Left cardiac atrium (tissue), 4 donors: ENCODE data around the gene G6PC3. TPM values are rescaled to one million over a fixed set of nuclear protein-coding genes. Genes with fewer than 3 reads are reported as not detected.
A peak's percentile ranks its signal among the peaks of the same experiment; 100 is the strongest.

Experiments
- ATAC-seq, 2 donors: fragments of 200-7000 bp; cut with Tn5 transposase; one replicate each; pipeline ENCODE4 v1.9.1; 2020; ENCODE audit warnings: mild to moderate bottlenecking in 2 of 2, moderate library complexity in 2 of 2
- DNase-seq: peaks from one replicate; pipeline ENCODE4 v3.0.0-alpha.2; 2020
- intact Hi-C, 2 donors: fragments of 100-400 bp; cut with DNase I; formaldehyde crosslinking; loops; one replicate each; pipeline versions ENCODE4 v1.14.1 to v1.15.1; 2022 to 2023
- total RNA-seq, 2 donors: library from RNA; stranded (reverse); fragmentation: NEBNext Ultra II Directional; extraction: Animal tissue kit (Norgen Biotek cat#: 25700); gene quantifications; one replicate each; pipeline ENCODE4 v1.2.1, GENCODE V29; 2021
- donor health status: DM: no; HTN: yes; CAD: no.
- donor health status: DM: no; HTN: yes; CAD: no; lungs with severe emphysema.
- donor health status: DM: yes; HTN: yes; CAD: no.
- donor health status: Dilated cardiomyopathy.

G6PC3 gene
- total RNA-seq, 2 donors from 2014 or later: 32.9 to 44.4 TPM

DNA sequence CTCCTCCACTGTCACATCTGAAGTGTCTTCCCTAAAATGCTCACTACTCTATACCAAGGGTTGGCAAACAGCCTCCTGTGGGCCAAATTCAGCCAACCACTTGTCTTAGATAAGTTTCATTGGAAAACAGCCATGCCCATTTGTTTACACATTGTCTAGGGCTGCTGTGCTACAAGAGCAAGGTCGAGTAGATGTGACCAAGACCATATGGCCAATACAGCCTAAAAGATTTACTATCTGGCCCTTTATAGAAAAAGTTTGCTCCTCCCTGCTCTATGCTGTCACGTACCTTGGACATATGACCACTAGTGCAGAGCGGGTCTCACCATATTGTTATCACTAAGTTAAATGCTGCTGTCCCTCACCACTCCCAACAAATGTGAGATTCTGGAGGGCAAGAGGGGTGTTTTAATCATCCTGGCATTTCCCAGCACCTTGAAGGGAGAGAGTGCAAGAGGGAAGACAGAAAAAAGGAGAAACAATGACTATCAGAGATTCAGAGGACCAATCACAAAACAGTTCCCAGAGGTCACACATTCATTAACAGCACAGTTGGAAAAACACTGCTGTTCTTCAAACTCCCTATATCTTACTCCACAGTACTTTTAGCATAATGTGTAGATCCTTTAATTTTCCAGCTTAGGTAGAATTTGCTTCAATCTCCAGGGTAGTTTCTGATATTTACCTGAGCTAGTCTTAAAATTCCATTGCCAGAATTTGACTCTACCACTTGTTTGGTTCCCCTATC, 17.2 kb upstream of the G6PC3 start:
- intact Hi-C loops: no loop called here
- no peak for DNase-seq
- peak; percentile 64 to 70 for ATAC-seq

- intact Hi-C loops: no loop called here
- ATAC-seq: no peak
- no peak for DNase-seq
Measured at GRCh38 chr17:44059101-44059892, 11.2 kb upstream of the G6PC3 start.

GRCh38 chr17:44061446-44061845, 9.1 kb upstream of the G6PC3 start:
- ATAC-seq (no peak), DNase-seq (no peak)
- intact Hi-C loops: loop anchor here in 1 of 2 donors (5.0 kb wide), 1 partner anchor 61 kb away; the partner anchor contains the start of gene HDAC5

- intact Hi-C loops: loop anchor here in 1 of 2 donors (5.0 kb wide), 1 partner anchor 59 kb away; the partner anchor contains the start of gene HDAC5
- DNase-seq (no peak), ATAC-seq (no peak)
Measured at GRCh38 chr17:44062871-44063270, 7.7 kb upstream of the G6PC3 start.

DNA sequence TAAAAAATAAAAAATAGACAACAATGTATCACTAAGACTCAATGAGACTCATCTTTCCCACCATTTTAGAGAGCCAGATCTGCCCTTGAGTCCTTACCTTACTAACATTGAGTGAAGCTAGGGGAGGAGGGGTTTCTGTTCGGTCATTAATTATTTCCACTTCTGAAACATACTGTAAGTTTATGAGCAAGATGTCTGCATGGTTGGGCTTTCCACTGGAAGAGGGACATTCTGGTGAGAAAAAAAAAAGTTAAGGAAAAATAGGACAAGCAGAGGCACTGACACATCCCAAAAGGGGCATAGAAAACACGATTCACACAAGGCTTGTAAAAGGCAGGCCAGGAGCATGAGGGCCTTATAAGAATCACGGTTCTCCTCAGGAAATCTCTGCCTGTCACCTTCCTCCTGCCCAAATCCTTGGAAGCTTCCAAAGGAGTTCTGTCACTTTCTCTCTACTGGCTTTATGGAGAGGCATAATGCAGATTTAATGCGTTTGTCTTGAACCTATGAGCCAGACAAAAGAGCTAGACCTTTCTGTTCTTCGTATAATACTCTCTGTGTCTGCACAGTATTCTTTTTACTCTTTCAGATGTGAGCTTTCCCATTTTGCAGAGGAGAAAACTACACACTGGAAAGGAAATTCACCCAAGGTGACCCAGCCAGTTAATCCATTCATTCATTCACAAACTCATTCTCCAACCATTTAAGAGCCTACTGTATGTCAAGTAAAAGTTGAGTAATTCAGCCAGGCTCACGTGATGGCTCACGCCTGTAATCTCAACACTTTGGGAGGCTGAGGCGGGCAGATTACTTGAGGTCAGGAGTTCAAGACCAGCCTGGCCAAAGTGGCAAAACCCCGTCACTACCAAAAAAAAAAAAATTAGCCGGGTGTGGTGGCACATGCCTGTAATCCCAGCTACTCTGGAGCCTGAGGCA, 6.6 kb upstream of the G6PC3 start:
- intact Hi-C loops: loop anchor here in 1 of 2 donors (5.0 kb wide), 1 partner anchor 58 kb away; the partner anchor contains the start of gene HDAC5
- DNase-seq (no peak), ATAC-seq (no peak)

DNA sequence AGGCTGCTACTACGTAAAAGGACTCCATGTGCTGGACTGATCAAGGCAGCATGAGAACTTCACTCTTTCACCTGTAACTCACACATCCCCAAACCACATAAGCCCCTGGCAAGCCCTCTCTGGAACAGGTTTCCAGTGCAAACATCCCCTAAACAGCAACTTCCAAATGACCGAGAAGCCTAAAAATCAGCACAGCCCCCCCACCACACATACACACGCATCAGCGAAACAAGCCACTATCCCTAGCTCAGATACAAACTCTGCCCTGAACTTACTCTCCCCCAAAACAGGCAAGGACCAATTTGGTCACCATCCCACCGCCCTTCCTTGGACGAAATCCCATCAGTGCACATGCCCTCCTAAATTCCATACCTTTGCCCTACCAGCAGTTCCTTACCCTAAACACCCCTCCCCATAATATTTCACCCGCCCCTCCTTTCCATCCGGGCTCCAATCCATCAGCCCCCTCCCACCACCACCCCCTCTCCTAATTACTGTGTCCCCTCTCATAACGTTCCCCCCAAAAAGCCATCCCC, 4.8 kb upstream of the G6PC3 start:
- DNase-seq: no peak
- ATAC-seq: no peak
- intact Hi-C loops: no loop called here

DNA sequence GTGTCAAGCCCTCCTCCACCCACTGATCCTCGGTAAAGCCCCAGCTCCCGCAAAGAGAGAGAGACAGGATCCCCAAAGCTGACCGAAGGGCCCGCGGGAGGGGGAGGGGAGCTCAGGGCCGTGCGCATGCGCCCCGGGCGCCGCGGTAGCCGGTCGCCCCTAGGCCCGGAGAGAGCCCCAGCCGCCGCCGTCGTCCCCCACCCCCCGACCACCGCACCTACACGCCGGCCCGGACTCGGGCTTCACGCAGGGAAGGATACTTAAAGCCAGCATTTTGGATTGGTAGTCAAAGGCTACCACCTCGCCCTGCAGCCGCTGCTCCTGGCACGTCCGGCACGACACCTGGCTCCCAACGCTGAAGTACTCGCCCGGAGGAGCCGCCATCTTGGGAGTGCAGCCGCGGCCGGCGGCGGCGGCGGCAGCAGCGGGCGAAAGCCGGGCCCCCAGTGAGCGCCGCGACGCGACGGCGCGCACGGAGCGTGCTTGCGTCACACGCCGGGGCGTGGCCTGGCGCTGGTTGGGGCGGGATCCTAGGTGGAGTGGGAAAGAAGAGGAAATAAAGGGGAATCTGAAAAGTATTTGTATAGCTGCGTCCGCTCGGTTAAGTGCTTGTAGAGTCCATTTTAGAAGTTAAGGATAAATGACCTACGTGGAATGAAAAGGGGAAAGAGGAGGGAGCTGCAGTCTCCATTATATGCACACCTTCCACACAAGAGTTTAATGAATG, 4.2 kb upstream of the G6PC3 start, which contains the start of gene LSM12:
Gene LSM12, minus strand, starts transcription at position 468 of the 727 bp plus-strand sequence. Its CDS starts 84 bp downstream, at position 384.
- ATAC-seq: peak; percentile 83 to 84
- intact Hi-C loops: no loop called here
- peak; percentile 89 for DNase-seq

- intact Hi-C loops: no loop called here
- no peak for DNase-seq
- no peak for ATAC-seq
Measured at GRCh38 chr17:44067545-44067940, 3.0 kb upstream of the G6PC3 start.

- intact Hi-C loops: loop anchor here in 1 of 2 donors (5.0 kb wide), 1 partner anchor 42 kb away; no protein-coding TSS in a partner anchor
- ATAC-seq (peak in 1 of 2 donors; percentile 1), DNase-seq (no peak)
Measured at GRCh38 chr17:44069974-44070454, 521 bp upstream of the G6PC3 start.

GRCh38 chr17:44071198-44071520, 624 bp downstream of the G6PC3 start:
- intact Hi-C loops: loop anchor here in 1 of 2 donors (5.0 kb wide), 1 partner anchor 41 kb away; no protein-coding TSS in a partner anchor
- ATAC-seq: no peak
- DNase-seq: no peak

DNA sequence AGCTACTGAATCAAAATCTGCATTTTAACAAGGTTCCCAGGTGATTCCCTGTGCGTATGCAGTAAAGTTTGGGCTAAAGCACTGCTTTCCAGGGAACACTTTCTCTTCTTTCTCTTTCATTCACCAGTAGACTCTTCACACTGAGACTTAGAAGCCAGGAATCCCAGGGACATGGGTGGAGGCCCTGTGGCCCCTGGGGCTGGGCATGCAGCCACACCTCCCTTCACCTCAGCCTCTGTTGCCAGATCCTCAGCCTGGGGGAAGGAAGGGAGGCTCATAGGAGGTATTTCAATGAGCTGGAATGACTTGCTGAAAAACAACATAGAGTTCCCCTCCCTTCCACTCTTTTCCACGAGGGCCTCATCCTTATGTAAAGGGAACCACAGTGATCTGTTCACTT, 1.2 kb downstream of the G6PC3 start:
- ATAC-seq: no peak
- intact Hi-C loops: loop anchor here in 1 of 2 donors (5.0 kb wide), 1 partner anchor 41 kb away; no protein-coding TSS in a partner anchor
- no peak for DNase-seq

DNA sequence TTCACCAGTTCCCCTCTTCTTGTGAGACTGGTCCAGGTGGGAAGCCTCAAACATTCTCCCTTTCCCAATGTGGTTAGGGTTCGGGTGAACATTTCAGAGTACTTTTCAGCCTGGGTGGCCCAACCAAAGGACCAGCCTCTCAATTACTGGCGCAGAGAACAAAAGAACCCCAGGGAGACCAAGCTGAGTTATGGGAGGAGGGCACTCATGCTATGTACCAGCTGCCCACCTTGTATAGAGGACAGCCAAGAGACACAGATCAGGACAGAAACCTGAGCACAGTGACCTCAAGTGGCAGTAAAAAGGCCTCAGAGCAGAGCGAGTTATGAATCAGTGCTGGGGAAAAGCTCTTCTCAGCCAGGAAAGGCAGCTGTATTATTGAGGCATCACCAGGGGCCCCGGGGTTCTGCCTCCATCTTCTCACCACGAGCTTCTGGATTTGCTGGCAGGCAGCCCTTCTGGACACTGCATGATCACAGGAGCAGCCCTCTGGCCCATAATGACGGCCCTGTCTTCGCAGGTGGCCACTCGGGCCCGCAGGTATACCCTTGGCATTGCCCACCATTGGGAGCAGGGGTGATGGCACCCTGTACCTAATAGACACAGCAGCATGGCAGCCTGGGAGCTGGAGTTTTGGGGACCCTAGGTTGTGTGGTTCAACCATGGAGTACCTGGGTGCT, 3.8 kb downstream of the G6PC3 start:
- no peak for ATAC-seq
- intact Hi-C loops: loop anchor here in 1 of 2 donors (5.0 kb wide), 1 partner anchor 38 kb away; no protein-coding TSS in a partner anchor
- DNase-seq: no peak

DNA sequence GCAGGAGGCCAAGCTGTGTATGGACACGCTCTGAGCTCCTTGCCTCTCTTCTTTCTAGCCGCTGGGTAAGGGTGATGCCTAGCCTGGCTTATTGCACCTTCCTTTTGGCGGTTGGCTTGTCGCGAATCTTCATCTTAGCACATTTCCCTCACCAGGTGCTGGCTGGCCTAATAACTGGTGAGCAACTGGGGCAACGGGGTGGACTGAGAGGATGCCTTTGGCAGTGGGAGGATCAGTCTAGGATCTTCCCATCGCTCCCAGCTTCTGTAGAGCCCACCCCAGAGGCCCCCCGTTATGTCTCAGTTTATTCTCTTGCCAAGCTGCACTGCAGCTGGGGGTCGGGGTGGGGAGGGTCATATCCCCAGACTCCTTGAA, 4.4 kb downstream of the G6PC3 start:
- intact Hi-C loops: loop anchor here in 1 of 2 donors (5.0 kb wide), 1 partner anchor 37 kb away; no protein-coding TSS in a partner anchor
- no peak for ATAC-seq
- DNase-seq: no peak

GRCh38 chr17:44075598-44076293, 5.2 kb downstream of the G6PC3 start:
- intact Hi-C loops: no loop called here
- ATAC-seq: no peak
- DNase-seq: no peak

DNA sequence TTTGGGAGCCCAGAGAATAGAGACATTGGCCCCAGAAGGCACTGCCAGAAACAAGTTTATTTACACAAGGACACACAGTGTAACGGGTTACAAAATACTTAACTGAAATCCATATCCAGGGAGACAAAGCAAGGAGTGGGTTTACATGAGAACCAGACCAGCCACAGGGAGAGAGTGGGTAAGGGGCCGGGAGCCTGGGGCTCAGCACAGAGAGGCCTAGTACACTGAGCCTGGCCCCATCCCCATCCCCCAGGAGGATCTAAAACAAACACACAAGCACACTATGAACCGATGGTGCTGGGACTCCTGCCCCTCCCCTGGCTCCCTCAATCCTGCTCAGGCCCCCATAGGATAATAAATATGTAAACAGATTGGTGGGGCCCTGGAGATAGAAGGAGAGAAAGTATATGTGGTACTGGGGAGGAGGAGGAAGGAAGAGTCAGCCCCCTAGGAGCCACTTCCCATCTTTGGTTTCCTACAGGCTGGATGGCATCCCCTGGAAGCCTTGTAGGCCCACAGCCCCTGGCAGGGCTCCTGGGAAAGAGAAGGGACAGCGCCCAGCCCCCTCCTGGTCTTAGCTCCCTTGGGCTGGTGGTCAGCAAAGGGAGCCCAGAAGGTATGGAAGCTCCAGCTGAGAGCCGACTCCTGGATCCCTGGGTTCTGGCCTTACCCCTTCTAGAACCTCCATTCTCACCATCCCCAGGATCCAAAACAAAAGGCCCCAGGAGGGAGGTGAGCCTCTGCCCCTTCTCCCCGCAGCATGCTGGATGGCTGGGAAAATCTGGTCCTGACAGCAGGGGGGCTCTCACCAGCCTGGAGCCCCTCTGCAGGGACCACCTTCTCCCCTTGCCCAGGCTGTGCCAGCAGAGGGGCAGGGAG, 6.4 kb downstream of the G6PC3 start:
- intact Hi-C loops: no loop called here
- ATAC-seq (no peak), DNase-seq (no peak)

DNA sequence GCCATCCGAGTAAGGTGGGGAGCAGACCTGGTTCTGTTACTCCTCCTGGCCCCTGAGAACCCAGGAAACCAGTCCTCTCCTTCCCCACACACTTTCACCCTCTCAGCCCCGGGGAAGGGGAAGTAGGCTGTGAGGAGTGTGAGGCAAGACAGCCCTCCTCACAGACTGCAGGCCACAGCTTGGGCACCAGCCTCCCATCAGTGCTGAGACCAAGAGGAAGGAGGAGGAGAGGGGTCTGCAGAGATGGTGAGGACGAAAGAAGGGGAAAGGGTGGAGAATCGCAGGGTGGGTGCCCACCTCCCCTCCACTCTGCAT, 7.0 kb downstream of the G6PC3 start:
- intact Hi-C loops: no loop called here
- DNase-seq: no peak
- ATAC-seq: peak in 1 of 2 donors; percentile 12
